ENCODE measurements around the gene ZNF592.

- TF ChIP-seq EZH2 (IDR thresholded peaks at IDR 0.05; ENCODE audit: borderline replicate concordance, low read length) (no peak), CTCF (IDR thresholded peaks at IDR 0.05; ENCODE audit: low read length) (no peak)
Measured at GRCh38 chr15:84793431-84794161, 45.2 kb downstream of the ZNF592 start.

Measured in OCI-LY1 (cell line).